Peyer's patch (tissue), 4 donors: ENCODE results near the gene GINS1. TPM values are rescaled to one million over a fixed set of nuclear protein-coding genes. Genes with fewer than 3 reads are reported as not detected.

Source experiments
- DNase-seq, 3 donors: peaks; one replicate each; pipeline ENCODE4 v3.0.0-alpha.2; 2017 to 2019
- H3K27ac ChIP-seq, 4 donors: fragments of 200-600 bp; sonication (generic); one replicate each; pipeline ENCODE4 v1.5.1; 2016 to 2019
- H3K27me3 ChIP-seq, 2 donors: fragments of 200-600 bp; sonication (generic); one replicate each; pipeline ENCODE4 v1.5.1; 2019
- H3K36me3 ChIP-seq, 3 donors: fragments of 200-600 bp; sonication (generic); one replicate each; pipeline ENCODE4 v1.5.1; 2016 to 2019
- H3K4me1 ChIP-seq, 4 donors: fragments of 200-600 bp; sonication (generic); one replicate each; pipeline ENCODE4 v1.5.1; 2016 to 2019
- H3K4me3 ChIP-seq, 4 donors: fragments of 200-600 bp; sonication (generic); 1 replicate in 3 of 4; 2 replicates in 1 of 4; pipeline ENCODE4 v1.5.1; 2016 to 2019; ENCODE audit warnings: mild to moderate bottlenecking in 1 of 4
- H3K9me3 ChIP-seq, 4 donors: fragments of 200-600 bp; sonication (generic); one replicate each; pipeline ENCODE4 v1.5.1; 2016 to 2019; ENCODE audit warnings: mild to moderate bottlenecking in 1 of 4
- POLR2A ChIP-seq, 2 donors: fragments of 450-650 bp; IDR thresholded peaks; one replicate each; pipeline ENCODE4 v1.5.1; 2017; ENCODE audit warnings: antibody characterized with exemption in 2 of 2, mild to moderate bottlenecking in 2 of 2, moderate library complexity in 2 of 2
- total RNA-seq, 4 donors: library from RNA; depleted of rRNA; stranded (reverse); fragments of >200 nt; gene quantifications; one replicate each; pipeline ENCODE4 v1.1.0, GENCODE V29; 2016
- TF ChIP-seq, protein P1 (sequence below), 6 experiments: fragments of 450-650 bp in 4 of 6; fragments of 200-600 bp in 2 of 6; sonication (generic) in 1 of 6; IDR thresholded peaks; one replicate each; pipeline ENCODE4 v1.5.1; 2017 to 2019; ENCODE audit warnings: antibody characterized with exemption in 6 of 6, mild to moderate bottlenecking in 3 of 6, moderate library complexity in 1 of 6

Gene GINS1
- total RNA-seq, 4 donors from 2014 or later: 0.53 to 14.0 (median 1.4) TPM

DNA sequence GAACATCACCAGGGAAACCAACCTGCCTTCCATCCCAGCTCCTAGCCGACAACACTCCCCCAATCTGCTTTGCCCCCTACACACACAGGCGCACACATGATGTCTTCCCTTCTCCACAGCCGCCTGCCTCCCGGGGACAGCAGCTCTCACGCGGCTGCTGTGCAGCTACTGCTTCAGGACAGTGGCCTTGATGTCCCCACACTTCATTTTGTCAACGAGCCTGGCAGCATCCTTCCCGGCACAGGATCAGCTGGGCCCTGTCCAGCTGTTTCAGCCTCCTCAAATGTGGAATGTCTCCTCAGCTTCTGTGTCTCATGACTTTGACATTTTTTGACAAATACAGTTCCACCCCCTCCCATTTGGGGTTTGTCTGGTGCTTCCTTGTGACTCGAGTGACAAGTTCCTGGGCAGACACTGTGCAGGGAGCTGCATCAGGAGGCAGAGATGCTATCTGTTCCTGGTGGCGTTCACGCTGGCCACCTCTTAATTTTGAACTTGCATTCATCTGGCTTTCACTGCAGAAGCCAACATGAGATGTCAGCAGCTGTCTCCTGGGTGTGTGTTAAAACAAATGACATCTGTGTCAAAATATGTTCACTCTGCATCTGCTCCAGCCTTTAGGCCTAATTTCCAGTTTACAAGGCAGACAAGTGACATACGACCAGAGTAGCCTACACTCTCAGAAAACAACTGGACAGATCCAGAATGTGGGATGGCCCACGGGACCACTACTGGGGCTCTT is 57.2 kb downstream of the GINS1 start:
- no peak overlapping the region for H3K27ac ChIP-seq
- H3K36me3 ChIP-seq: peaks cover 0 to 30% (median 0%) of the 10 kb centered on the region in 3 donors
- H3K4me1 ChIP-seq: no peaks in the 10 kb centered on the region
- DNase-seq: no peak
- TF ChIP-seq POLR2A (IDR thresholded peaks at IDR 0.05): no peak
- TF ChIP-seq, protein P1, sequence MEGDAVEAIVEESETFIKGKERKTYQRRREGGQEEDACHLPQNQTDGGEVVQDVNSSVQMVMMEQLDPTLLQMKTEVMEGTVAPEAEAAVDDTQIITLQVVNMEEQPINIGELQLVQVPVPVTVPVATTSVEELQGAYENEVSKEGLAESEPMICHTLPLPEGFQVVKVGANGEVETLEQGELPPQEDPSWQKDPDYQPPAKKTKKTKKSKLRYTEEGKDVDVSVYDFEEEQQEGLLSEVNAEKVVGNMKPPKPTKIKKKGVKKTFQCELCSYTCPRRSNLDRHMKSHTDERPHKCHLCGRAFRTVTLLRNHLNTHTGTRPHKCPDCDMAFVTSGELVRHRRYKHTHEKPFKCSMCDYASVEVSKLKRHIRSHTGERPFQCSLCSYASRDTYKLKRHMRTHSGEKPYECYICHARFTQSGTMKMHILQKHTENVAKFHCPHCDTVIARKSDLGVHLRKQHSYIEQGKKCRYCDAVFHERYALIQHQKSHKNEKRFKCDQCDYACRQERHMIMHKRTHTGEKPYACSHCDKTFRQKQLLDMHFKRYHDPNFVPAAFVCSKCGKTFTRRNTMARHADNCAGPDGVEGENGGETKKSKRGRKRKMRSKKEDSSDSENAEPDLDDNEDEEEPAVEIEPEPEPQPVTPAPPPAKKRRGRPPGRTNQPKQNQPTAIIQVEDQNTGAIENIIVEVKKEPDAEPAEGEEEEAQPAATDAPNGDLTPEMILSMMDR (IDR thresholded peaks at IDR 0.05): no peak
- H3K27me3 ChIP-seq: no peaks in the 10 kb centered on the region
- H3K9me3 ChIP-seq: no peaks in the 10 kb centered on the region
- no peak overlapping the region for H3K4me3 ChIP-seq

DNA sequence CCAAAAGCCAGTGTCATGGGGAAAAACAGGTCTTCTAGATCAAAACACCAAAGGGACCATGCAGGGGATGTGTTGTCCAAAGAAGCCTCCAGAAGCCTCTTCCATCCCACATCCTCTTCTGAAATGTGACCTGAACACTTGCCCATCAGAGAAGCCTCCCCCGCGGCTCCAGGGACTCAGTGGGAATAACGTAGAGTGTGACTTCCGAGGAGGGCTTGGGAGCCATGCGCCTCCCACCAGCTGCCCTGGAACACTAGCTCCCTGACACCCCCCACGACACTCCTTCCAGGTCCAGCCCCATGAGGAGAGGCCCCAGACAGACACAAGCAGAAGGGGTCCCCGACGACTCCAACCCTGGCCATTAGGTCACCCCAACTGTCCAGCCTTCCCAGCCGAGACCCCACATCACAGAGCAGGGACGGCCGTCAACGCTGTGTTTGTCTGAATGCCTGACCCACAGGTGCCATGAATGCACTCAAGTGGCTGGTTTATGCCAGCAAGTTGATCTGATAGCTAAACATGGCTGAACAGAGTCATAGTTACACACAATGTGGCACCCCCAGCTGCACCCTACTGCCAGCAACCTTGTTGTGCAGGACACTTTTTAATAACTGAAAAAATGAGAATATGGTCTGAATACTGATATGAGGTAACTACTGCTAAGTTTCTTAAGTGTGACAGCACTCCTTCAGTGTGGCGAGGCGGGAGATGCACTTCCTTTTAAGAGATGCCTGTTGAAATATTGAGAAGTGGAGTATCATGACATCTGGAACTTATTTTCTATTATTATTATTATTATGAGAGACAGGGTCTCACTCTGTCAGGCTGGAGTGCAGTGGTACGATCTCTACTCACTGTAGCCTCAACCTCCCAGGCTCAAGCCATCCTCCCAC is 58.0 kb downstream of the GINS1 start:
- no peak for DNase-seq
- H3K4me3 ChIP-seq: no peak overlapping the region
- H3K9me3 ChIP-seq: no peaks in the 10 kb centered on the region
- peaks cover 0 to 30% (median 0%) of the 10 kb centered on the region in 3 donors for H3K36me3 ChIP-seq
- H3K27ac ChIP-seq: no peak overlapping the region
- TF ChIP-seq, protein P1 (IDR thresholded peaks at IDR 0.05): no peak
- TF ChIP-seq POLR2A (IDR thresholded peaks at IDR 0.05): no peak
- H3K27me3 ChIP-seq: no peaks in the 10 kb centered on the region
- no peaks in the 10 kb centered on the region for H3K4me1 ChIP-seq

DNA sequence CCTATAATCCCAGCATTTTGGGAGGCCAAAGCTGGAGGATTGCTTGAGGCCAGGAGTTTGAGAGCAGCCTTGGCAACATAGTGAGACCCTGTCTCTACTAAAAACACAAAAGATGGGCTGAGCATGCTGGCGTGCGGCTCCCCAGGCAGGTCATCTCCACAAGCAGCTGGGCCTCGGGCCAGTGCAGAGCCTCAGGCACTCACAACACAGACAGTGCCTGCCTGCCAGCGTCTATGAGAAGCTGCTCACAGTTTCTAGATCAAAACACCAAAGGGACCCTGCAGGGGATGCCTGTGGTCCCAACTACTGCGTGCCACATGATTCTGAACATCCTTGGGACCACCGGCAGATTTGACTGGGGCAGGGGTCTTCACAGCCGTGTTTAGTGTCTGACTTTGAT is 59.4 kb downstream of the GINS1 start:
- Histone ChIP-seq H3K27ac (no peak overlapping the region), H3K4me3 (no peak overlapping the region), H3K27me3 (no peaks in the 10 kb centered on the region), H3K9me3 (no peaks in the 10 kb centered on the region), H3K36me3 (peaks cover 0 to 26% (median 0%) of the 10 kb centered on the region in 3 donors), H3K4me1 (no peaks in the 10 kb centered on the region)
- TF ChIP-seq, protein P1 (IDR thresholded peaks at IDR 0.05): no peak
- no peak for TF ChIP-seq POLR2A (IDR thresholded peaks at IDR 0.05)
- no peak for DNase-seq

DNA sequence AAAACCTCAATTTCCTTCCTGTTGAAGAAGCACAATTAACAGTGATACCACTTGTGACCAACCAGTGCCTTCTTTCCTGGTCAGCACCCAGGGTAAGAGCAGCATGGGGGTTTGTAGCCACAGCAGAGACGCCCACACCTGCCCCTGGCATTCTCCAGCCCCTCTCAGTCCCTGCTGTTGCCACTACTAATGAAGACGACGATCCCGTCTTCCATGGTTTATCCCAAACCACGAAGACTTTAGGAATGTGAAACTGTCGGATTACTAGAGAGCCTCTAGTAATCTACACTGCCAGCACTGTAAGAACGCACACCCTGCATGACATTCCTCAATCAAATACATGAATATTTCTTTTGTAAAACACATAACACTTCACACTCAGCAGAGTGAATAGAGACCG is 60.0 kb downstream of the GINS1 start:
- TF ChIP-seq POLR2A (IDR thresholded peaks at IDR 0.05): no peak
- TF ChIP-seq, protein P1 (IDR thresholded peaks at IDR 0.05): no peak
- Histone ChIP-seq H3K4me1 (no peaks in the 10 kb centered on the region), H3K27ac (no peak overlapping the region), H3K9me3 (no peaks in the 10 kb centered on the region), H3K36me3 (peaks cover 0 to 22% (median 0%) of the 10 kb centered on the region in 3 donors), H3K4me3 (no peak overlapping the region), H3K27me3 (no peaks in the 10 kb centered on the region)
- DNase-seq: no peak

DNA sequence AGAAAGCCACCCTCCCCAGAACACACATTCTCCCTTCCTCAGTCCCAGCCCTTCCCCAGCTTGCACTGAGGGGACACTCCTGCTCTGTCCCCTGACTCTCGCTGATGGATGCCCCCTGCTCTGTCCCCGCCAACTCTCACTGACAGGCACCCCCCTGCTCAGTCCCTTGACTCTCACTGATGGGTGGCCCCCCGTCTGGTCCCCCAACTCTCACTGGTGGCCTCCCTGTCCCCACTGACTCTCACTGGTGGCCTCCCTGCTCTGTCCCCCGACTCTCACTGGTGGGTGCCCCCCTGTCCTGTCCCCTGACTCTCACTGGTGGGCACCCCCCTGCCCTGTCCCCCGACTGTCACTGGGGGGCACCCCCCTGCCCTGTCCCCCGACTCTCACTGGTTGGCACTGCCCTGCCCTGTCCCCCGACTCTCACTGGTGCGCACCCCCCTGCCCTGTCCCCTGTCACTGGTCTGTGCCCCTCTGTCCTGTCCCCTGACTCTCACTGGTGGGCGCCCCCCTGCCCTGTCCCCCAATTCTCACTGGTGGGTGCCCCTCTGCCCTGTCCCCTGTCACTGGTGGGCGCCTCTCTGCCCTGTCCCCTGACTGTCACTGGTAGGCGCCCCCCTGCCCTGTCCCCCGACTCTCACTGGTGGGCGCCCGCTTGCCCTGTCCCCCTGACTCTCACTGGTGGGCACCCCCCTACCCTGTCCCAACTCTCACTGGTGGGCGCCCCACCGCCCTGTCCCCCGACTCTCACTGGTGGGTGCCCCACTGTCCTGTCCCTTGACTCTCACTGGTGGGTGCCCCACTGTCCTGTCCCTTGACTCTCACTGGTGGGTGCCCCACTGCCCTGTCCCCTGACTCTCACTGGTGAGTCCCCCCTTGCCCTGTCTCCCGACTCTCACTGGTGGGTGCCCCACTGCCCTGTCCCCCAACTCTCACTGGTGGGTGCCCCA is 60.9 kb downstream of the GINS1 start:
- Histone ChIP-seq H3K27me3 (no peaks in the 10 kb centered on the region), H3K4me3 (no peak overlapping the region), H3K27ac (no peak overlapping the region), H3K36me3 (peaks cover 0 to 22% (median 0%) of the 10 kb centered on the region in 3 donors), H3K4me1 (no peaks in the 10 kb centered on the region), H3K9me3 (no peaks in the 10 kb centered on the region)
- TF ChIP-seq, protein P1 (IDR thresholded peaks at IDR 0.05): no peak
- no peak for TF ChIP-seq POLR2A (IDR thresholded peaks at IDR 0.05)
- no peak for DNase-seq
